Measurements from ENCODE around the gene IFT88.

Gene IFT88

DNA sequence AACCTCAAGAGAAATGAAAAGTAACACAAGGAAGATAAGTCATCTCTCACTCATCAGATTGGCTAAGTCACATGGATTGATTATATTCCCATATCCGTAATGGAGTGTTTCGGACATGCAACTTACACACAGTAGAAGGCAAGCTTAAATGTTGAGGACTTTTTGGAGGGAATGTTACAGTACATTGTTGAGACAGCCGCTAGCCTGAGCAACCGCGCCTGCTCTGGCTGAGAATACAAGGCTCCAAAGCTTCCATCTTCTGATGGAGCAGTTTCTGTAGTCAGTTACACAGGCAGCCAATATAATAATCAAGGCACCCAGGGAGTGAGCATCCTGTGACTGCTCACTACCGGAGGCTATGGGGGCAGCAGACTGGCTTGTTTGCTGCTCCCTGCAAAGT, 40.3 kb upstream of the IFT88 start:
- peak overlapping the region; percentile 77 for H2AFZ ChIP-seq (ENCODE audit: low read depth, low read length, severe bottlenecking)
- no peaks in the 10 kb centered on the region for H3K79me2 ChIP-seq (ENCODE audit: insufficient read depth, low read length)
- no peaks in the 10 kb centered on the region for H3F3A ChIP-seq (ENCODE audit: insufficient read depth)
- no peaks in the 10 kb centered on the region for H3K9me2 ChIP-seq (replicated peaks; ENCODE audit: insufficient read depth, low read length)
- no peaks in the 10 kb centered on the region for H4K20me1 ChIP-seq (ENCODE audit: low read depth, low read length)
- H3K27me3 ChIP-seq (ENCODE audit: low read length), result no peaks in the 10 kb centered on the region
- H3K4me3 ChIP-seq (ENCODE audit: insufficient read depth, low read length, poor library complexity, severe bottlenecking), result no peak overlapping the region
- peak overlapping the region; percentile 55; the same call in 1 of the 2 replicates for H3K9ac ChIP-seq (ENCODE audit: low read length)
- TF ChIP-seq, protein P1, sequence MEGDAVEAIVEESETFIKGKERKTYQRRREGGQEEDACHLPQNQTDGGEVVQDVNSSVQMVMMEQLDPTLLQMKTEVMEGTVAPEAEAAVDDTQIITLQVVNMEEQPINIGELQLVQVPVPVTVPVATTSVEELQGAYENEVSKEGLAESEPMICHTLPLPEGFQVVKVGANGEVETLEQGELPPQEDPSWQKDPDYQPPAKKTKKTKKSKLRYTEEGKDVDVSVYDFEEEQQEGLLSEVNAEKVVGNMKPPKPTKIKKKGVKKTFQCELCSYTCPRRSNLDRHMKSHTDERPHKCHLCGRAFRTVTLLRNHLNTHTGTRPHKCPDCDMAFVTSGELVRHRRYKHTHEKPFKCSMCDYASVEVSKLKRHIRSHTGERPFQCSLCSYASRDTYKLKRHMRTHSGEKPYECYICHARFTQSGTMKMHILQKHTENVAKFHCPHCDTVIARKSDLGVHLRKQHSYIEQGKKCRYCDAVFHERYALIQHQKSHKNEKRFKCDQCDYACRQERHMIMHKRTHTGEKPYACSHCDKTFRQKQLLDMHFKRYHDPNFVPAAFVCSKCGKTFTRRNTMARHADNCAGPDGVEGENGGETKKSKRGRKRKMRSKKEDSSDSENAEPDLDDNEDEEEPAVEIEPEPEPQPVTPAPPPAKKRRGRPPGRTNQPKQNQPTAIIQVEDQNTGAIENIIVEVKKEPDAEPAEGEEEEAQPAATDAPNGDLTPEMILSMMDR (IDR thresholded peaks at IDR 0.05; ENCODE audit: insufficient read depth, low read length, poor library complexity, severe bottlenecking), result no peak
- TF ChIP-seq EZH2phosphoT487 (conservative IDR thresholded peaks at IDR 0.05; ENCODE audit: low read length), result no peak
- peak overlapping the region; percentile 61 for H3K4me2 ChIP-seq (ENCODE audit: low read depth, low read length, poor library complexity, severe bottlenecking)
- H3K27ac ChIP-seq (ENCODE audit: low read depth, low read length), result no peak overlapping the region
- H3K36me3 ChIP-seq (ENCODE audit: low read length), result no peaks in the 10 kb centered on the region
- no peaks in the 10 kb centered on the region for H3K9me3 ChIP-seq (ENCODE audit: insufficient read depth, low read length)

DNA sequence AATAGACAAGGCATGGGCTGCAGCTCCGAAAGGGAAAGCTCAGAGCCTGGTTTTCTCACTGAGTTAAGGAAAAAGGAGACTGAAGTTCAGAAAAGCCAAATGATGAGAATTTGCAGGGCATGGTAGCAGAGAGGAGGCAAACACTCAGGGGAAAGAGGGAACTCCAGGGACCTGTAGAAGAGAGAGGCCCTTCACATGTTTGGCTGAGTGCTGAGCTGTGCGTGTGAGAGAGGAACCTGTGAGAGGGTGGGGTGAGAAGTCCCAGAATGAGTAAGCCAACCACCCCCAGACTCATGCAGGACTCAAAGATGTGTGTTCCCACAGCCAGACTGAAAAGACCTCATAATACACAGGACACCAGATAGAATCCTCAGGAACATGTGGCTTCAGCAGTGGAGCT, 38.5 kb upstream of the IFT88 start:
- no peak overlapping the region for H3K4me3 ChIP-seq (ENCODE audit: insufficient read depth, low read length, poor library complexity, severe bottlenecking)
- TF ChIP-seq, protein P1 (IDR thresholded peaks at IDR 0.05; ENCODE audit: insufficient read depth, low read length, poor library complexity, severe bottlenecking), result no peak
- no peak for TF ChIP-seq EZH2phosphoT487 (conservative IDR thresholded peaks at IDR 0.05; ENCODE audit: low read length)
- no peaks in the 10 kb centered on the region for H3K27me3 ChIP-seq (ENCODE audit: low read length)
- no peaks in the 10 kb centered on the region for H3K79me2 ChIP-seq (ENCODE audit: insufficient read depth, low read length)
- no peak overlapping the region for H2AFZ ChIP-seq (ENCODE audit: low read depth, low read length, severe bottlenecking)
- H3K27ac ChIP-seq (ENCODE audit: low read depth, low read length), result no peak overlapping the region
- no peaks in the 10 kb centered on the region for H4K20me1 ChIP-seq (ENCODE audit: low read depth, low read length)
- no peak overlapping the region for H3K4me2 ChIP-seq (ENCODE audit: low read depth, low read length, poor library complexity, severe bottlenecking)
- no peak overlapping the region for H3K9ac ChIP-seq (ENCODE audit: low read length)
- H3K9me2 ChIP-seq (replicated peaks; ENCODE audit: insufficient read depth, low read length), result no peaks in the 10 kb centered on the region
- no peaks in the 10 kb centered on the region for H3K9me3 ChIP-seq (ENCODE audit: insufficient read depth, low read length)
- H3K36me3 ChIP-seq (ENCODE audit: low read length), result no peaks in the 10 kb centered on the region
- no peaks in the 10 kb centered on the region for H3F3A ChIP-seq (ENCODE audit: insufficient read depth)

DNA sequence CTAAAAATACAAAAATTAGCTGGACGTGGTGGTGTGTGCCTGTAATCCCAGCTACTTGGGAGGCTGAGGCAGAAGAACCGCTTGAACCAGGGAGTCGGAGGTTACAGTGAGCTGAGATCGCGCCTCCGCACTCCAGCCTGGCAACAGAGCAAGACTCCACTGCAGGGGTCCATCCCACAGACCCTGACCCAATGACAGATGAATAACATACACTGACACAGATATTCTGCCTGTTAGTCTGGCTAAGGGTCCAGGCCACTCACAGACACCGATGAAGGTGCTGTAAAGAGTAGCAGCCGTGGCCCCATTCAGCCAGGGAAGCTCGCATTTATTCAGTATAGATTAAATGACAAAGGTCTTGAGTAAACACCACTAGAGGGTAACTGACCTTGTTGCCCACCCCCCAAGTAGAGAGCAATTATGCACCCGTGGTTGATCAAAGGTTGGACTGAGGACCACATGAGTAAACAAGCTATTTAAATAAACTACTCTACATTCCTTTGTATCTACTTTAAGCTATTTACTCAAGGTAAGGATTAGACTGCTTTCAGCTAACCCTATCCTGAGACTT, 32.8 kb upstream of the IFT88 start:
- Histone ChIP-seq H3K9ac (ENCODE audit: low read length) (no peak overlapping the region), H3K4me3 (ENCODE audit: insufficient read depth, low read length, poor library complexity, severe bottlenecking) (no peak overlapping the region), H3K9me2 (replicated peaks; ENCODE audit: insufficient read depth, low read length) (no peaks in the 10 kb centered on the region), H3K9me3 (ENCODE audit: insufficient read depth, low read length) (0 out of 2 replicates have a peak, but pooled peaks cover 3% of the 10 kb centered on the region), H3K79me2 (ENCODE audit: insufficient read depth, low read length) (no peaks in the 10 kb centered on the region), H4K20me1 (ENCODE audit: low read depth, low read length) (no peaks in the 10 kb centered on the region), H3K36me3 (ENCODE audit: low read length) (peaks cover 6% of the 10 kb centered on the region; the same call in 1 of the 2 replicates), H3F3A (ENCODE audit: insufficient read depth) (no peaks in the 10 kb centered on the region), H3K27ac (ENCODE audit: low read depth, low read length) (no peak overlapping the region), H3K27me3 (ENCODE audit: low read length) (no peaks in the 10 kb centered on the region), H2AFZ (ENCODE audit: low read depth, low read length, severe bottlenecking) (no peak overlapping the region), H3K4me2 (ENCODE audit: low read depth, low read length, poor library complexity, severe bottlenecking) (no peak overlapping the region)
- TF ChIP-seq EZH2phosphoT487 (conservative IDR thresholded peaks at IDR 0.05; ENCODE audit: low read length), result no peak
- TF ChIP-seq, protein P1 (IDR thresholded peaks at IDR 0.05; ENCODE audit: insufficient read depth, low read length, poor library complexity, severe bottlenecking), result no peak

Data from SU-DHL-6 (cell line).